H9 (cell line): Measurements from ENCODE around the gene FGF11. TPM values are rescaled to one million over a fixed set of nuclear protein-coding genes. Genes with fewer than 3 reads are reported as not detected.

Experiments used
- DNase-seq: peaks from one replicate; pipeline ENCODE4 v3.0.0-alpha.2; 2017
- H2AFZ ChIP-seq: one replicate; pipeline ENCODE4 v1.6.1; 2013; ENCODE audit warnings: mild to moderate bottlenecking, low read length, control low read depth, moderate library complexity
- H2AK5ac ChIP-seq: 2 replicates; pipeline ENCODE4 v1.6.1; 2013; ENCODE audit warnings: low read length, control low read depth, mixed read lengths; ENCODE audit not compliant: insufficient read length
- H2BK120ac ChIP-seq: one replicate; pipeline ENCODE4 v1.6.1; 2013; ENCODE audit warnings: low read depth, mild to moderate bottlenecking, low read length, control low read depth, inconsistent platforms; ENCODE audit not compliant: poor library complexity, severe bottlenecking
- H2BK12ac ChIP-seq: 2 replicates; pipeline ENCODE4 v1.6.1; 2013; ENCODE audit warnings: low read length, control low read depth, mixed read lengths, low read depth; ENCODE audit not compliant: insufficient read length
- H2BK15ac ChIP-seq: 2 replicates; pipeline ENCODE4 v1.6.1; 2013; ENCODE audit warnings: low read depth, low read length, control low read depth
- H2BK20ac ChIP-seq: one replicate; pipeline ENCODE4 v1.6.1; 2013; ENCODE audit warnings: low read depth, mild to moderate bottlenecking, low read length, control low read depth, inconsistent platforms; ENCODE audit not compliant: poor library complexity, severe bottlenecking
- H2BK5ac ChIP-seq: 2 replicates; pipeline ENCODE4 v1.6.1; 2013; ENCODE audit warnings: low read length, control low read depth, mixed read lengths; ENCODE audit not compliant: insufficient read length
- H3K14ac ChIP-seq: 2 replicates; pipeline ENCODE4 v1.6.1; 2013; ENCODE audit warnings: low read length, control low read depth; ENCODE audit not compliant: insufficient read depth
- H3K18ac ChIP-seq: 2 replicates; pipeline ENCODE4 v1.6.1; 2013; ENCODE audit warnings: low read depth, mild to moderate bottlenecking, mixed read lengths, low read length, control low read depth; ENCODE audit not compliant: insufficient read length
- H3K23ac ChIP-seq: 2 replicates; pipeline ENCODE4 v1.6.1; 2013; ENCODE audit warnings: low read length, control low read depth, mixed read lengths, low read depth; ENCODE audit not compliant: insufficient read length
- H3K23me2 ChIP-seq: 2 replicates; pipeline ENCODE4 v1.6.1; 2013; ENCODE audit warnings: low read depth, mild to moderate bottlenecking, mixed read lengths, low read length, control low read depth; ENCODE audit not compliant: insufficient read length, poor library complexity, severe bottlenecking
- H3K27ac ChIP-seq: 2 replicates; pipeline ENCODE4 v1.5.1; 2013; ENCODE audit warnings: low read length, control low read depth, mixed read lengths, low read depth; ENCODE audit not compliant: insufficient read length
- H3K27me3 ChIP-seq: 2 replicates; pipeline ENCODE4 v1.6.1; 2013; ENCODE audit warnings: low read length, control low read depth, inconsistent platforms; ENCODE audit not compliant: insufficient read depth
- H3K4ac ChIP-seq: 2 replicates; pipeline ENCODE4 v1.6.1; 2013; ENCODE audit warnings: low read depth, mild to moderate bottlenecking, control low read depth, inconsistent platforms, low read length, moderate library complexity
- H3K4me1 ChIP-seq: 2 replicates; pipeline ENCODE4 v1.6.1; 2013; ENCODE audit warnings: low read length, control low read depth, inconsistent platforms; ENCODE audit not compliant: insufficient read depth
- H3K4me2 ChIP-seq: 2 replicates; pipeline ENCODE4 v1.6.1; 2013; ENCODE audit warnings: low read length, control low read depth, mixed read lengths; ENCODE audit not compliant: insufficient read length, insufficient read depth
- H3K56ac ChIP-seq: 2 replicates; pipeline ENCODE4 v1.6.1; 2013; ENCODE audit warnings: low read depth, mild to moderate bottlenecking, mixed read lengths, low read length, control low read depth; ENCODE audit not compliant: insufficient read length
- H3K79me1 ChIP-seq: 2 replicates; pipeline ENCODE4 v1.6.1; 2013; ENCODE audit warnings: low read depth, mild to moderate bottlenecking, moderate library complexity, low read length, control low read depth, inconsistent platforms; ENCODE audit not compliant: insufficient read depth, poor library complexity, severe bottlenecking
- H3K79me2 ChIP-seq: 2 replicates; pipeline ENCODE4 v1.6.1; 2013; ENCODE audit warnings: low read length, control low read depth, inconsistent platforms; ENCODE audit not compliant: insufficient read depth
- H3K9ac ChIP-seq: 2 replicates; pipeline ENCODE4 v1.6.1; 2013; ENCODE audit warnings: low read length, control low read depth, mixed read lengths; ENCODE audit not compliant: insufficient read length; ENCODE audit errors: extremely low read depth
- H3K9me3 ChIP-seq: one replicate; pipeline ENCODE4 v1.6.1; 2013; ENCODE audit warnings: low read depth, low read length, inconsistent platforms; ENCODE audit not compliant: control insufficient read depth
- H3T11ph ChIP-seq: one replicate; pipeline ENCODE4 v1.6.1; 2013; ENCODE audit warnings: mild to moderate bottlenecking, low read length, control low read depth, inconsistent platforms
- H4K20me1 ChIP-seq: one replicate; pipeline ENCODE4 v1.6.1; 2013; ENCODE audit not compliant: control insufficient read depth, insufficient read length, insufficient read depth
- H4K5ac ChIP-seq: 2 replicates; pipeline ENCODE4 v1.6.1; 2013; ENCODE audit warnings: low read depth, mild to moderate bottlenecking, mixed read lengths, low read length, control low read depth; ENCODE audit not compliant: insufficient read length
- H4K8ac ChIP-seq: replicated peaks from 2 replicates; pipeline ENCODE4 v1.6.1; 2013; ENCODE audit warnings: low read length, control low read depth, mixed read lengths, low read depth; ENCODE audit not compliant: insufficient read length
- H4K91ac ChIP-seq: 2 replicates; pipeline ENCODE4 v1.6.1; 2013; ENCODE audit warnings: low read depth, mild to moderate bottlenecking, moderate library complexity, mixed read lengths, low read length, control low read depth; ENCODE audit not compliant: insufficient read length
- H3K27ac Mint-ChIP-seq, 3 experiments: 2 replicates in 2 of 3; 3 replicates in 1 of 3; pipeline ENCODE4 v1.8.0; 2020 to 2021; ENCODE audit warnings: mixed read lengths in 3 of 3, mild to moderate bottlenecking in 1 of 3, moderate library complexity in 1 of 3
- H3K27me3 Mint-ChIP-seq: 2 replicates; pipeline ENCODE4 v1.8.0; 2021; ENCODE audit warnings: low read depth, mild to moderate bottlenecking, moderate library complexity, mixed read lengths
- H3K36me3 Mint-ChIP-seq, 3 experiments: 2 replicates in 2 of 3; 3 replicates in 1 of 3; pipeline ENCODE4 v1.8.0; 2020 to 2021; ENCODE audit warnings: low read depth in 3 of 3, mixed read lengths in 3 of 3; ENCODE audit not compliant: insufficient read depth in 1 of 3
- H3K4me1 Mint-ChIP-seq, 2 experiments: 2 replicates each; pipeline ENCODE4 v1.8.0; 2020; ENCODE audit warnings: mixed read lengths in 2 of 2
- H3K4me3 Mint-ChIP-seq, 2 experiments: 2 replicates in 1 of 2; 3 replicates in 1 of 2; pipeline ENCODE4 v1.8.0; 2020 to 2021; ENCODE audit warnings: mild to moderate bottlenecking in 2 of 2, mixed read lengths in 2 of 2, moderate library complexity in 1 of 2
- H3K9me3 Mint-ChIP-seq, 2 experiments: 2 replicates in 1 of 2; 3 replicates in 1 of 2; pipeline ENCODE4 v1.8.0; 2020; ENCODE audit warnings: mild to moderate bottlenecking in 2 of 2, mixed read lengths in 2 of 2, moderate library complexity in 1 of 2
- CTCF ChIP-seq: fragments of 200-600 bp; sonication (generic); conservative IDR thresholded peaks from 3 replicates; pipeline ENCODE4 v1.8.0; 2021; ENCODE audit warnings: antibody characterized with exemption, mild to moderate bottlenecking
- WGBS: extraction: QIAGEN DNeasy Blood & Tissue Kit; methylation state at CpG from one replicate; pipeline ENCODE4 v1.1.7; 2013; ENCODE audit warnings: missing lambda C conversion rate, low lambda C conversion rate, mixed read lengths; ENCODE audit not compliant: insufficient read length; ENCODE audit errors: extremely low coverage; 5-methylcytosine and 5-hydroxymethylcytosine counted together
- total RNA-seq: library from RNA; stranded (reverse); gene quantifications from 2 replicates; pipeline ENCODE4 v1.2.1, GENCODE V29; 2021

FGF11 gene
- total RNA-seq, 1 experiment from 2014 or later: 15.2 TPM

- no CpG with 5 or more reads among the region's 44 CpGs for WGBS
- Histone ChIP-seq H2AFZ (no peak overlapping the region), H3K56ac (no peak overlapping the region), H3K79me2 (no peaks in the 10 kb centered on the region), H3K9ac (no peak overlapping the region), H2BK15ac (no peak overlapping the region), H2AK5ac (no peak overlapping the region), H2BK120ac (no peak overlapping the region), H3K4me2 (no peak overlapping the region), H3K9me3 (no peaks in the 10 kb centered on the region), H2BK5ac (no peak overlapping the region), H3K23me2 (no peaks in the 10 kb centered on the region), H3K23ac (no peak overlapping the region), H2BK20ac (no peak overlapping the region), H3T11ph (no peak overlapping the region), H3K18ac (no peak overlapping the region), H3K27ac (no peak overlapping the region), H3K4me1 (peaks cover 8% of the 10 kb centered on the region; the same call in 1 of the 2 replicates), H3K27me3 (no peaks in the 10 kb centered on the region), H3K14ac (no peak overlapping the region), H3K4ac (no peak overlapping the region), H3K79me1 (no peaks in the 10 kb centered on the region), H4K20me1 (peaks cover 2% of the 10 kb centered on the region), H4K5ac (no peak overlapping the region), H4K8ac (no peak overlapping the region), H2BK12ac (no peak overlapping the region), H4K91ac (no peak overlapping the region)
- no peak for TF ChIP-seq CTCF
- Mint-ChIP-seq H3K27me3 (no peaks in the 10 kb centered on the region), H3K9me3 (no peaks in the 10 kb centered on the region), H3K27ac (no peak overlapping the region; a peak in 1 of 7 replicates), H3K4me3 (no peak overlapping the region; a peak in 1 of 5 replicates), H3K4me1 (peaks cover 9 to 21% of the 10 kb centered on the region in 2 experiments), H3K36me3 (peaks cover 3 to 20% (median 18%) of the 10 kb centered on the region in 3 experiments; a peak in 5 of 7 replicates)
- no peak for DNase-seq
Observed at GRCh38 chr17:7462474-7463371, 23.4 kb downstream of the FGF11 start.
